Thoracic aorta (tissue), 2 donors: ENCODE results near the gene SAMD10. TPM values are rescaled to one million over a fixed set of nuclear protein-coding genes. Genes with fewer than 3 reads are reported as not detected.

Source experiments
- ATAC-seq: fragments of 150-250 bp; one replicate; pipeline ENCODE4 v1.8.0; 2017; ENCODE audit warnings: low read depth; ENCODE audit not compliant: insufficient number of reproducible peaks, low FRiP score
- DNase-seq: peaks from one replicate; pipeline ENCODE4 v3.0.0-alpha.2; 2020; ENCODE audit warnings: low spot score
- H3K27ac ChIP-seq, 2 donors: fragments of 200-600 bp; sonication (generic); 1 replicate in 1 of 2; 2 replicates in 1 of 2; pipeline ENCODE4 v1.5.1; 2016; ENCODE audit warnings: mild to moderate bottlenecking in 2 of 2, moderate library complexity in 2 of 2
- H3K27me3 ChIP-seq: fragments of 200-600 bp; sonication (generic); replicated peaks from 2 replicates; pipeline ENCODE4 v1.6.0; 2016; ENCODE audit warnings: mild to moderate bottlenecking; ENCODE audit not compliant: insufficient read depth
- H3K36me3 ChIP-seq: fragments of 200-600 bp; sonication (generic); one replicate; pipeline ENCODE4 v1.5.1; 2016
- H3K4me1 ChIP-seq, 2 donors: fragments of 200-600 bp; sonication (generic); 1 replicate in 1 of 2; 2 replicates in 1 of 2; pipeline versions ENCODE4 v1.5.1 to v1.6.0; 2016; ENCODE audit warnings: low read depth in 2 of 2, mild to moderate bottlenecking in 1 of 2; ENCODE audit not compliant: control insufficient read depth in 1 of 2
- H3K4me3 ChIP-seq: fragments of 200-600 bp; sonication (generic); 2 replicates; pipeline ENCODE4 v1.5.1; 2016; ENCODE audit warnings: mild to moderate bottlenecking
- H3K9me3 ChIP-seq: fragments of 200-600 bp; sonication (generic); 2 replicates; pipeline ENCODE4 v1.5.1; 2016
- total RNA-seq, 2 donors: library from RNA; depleted of rRNA; stranded (reverse); fragments of >200 nt; gene quantifications; one replicate each; pipeline versions ENCODE4 v1.1.0 to v1.2.3, GENCODE V29; 2016
- TF ChIP-seq, protein P1 (sequence below): fragments of 200-600 bp; sonication (generic); IDR thresholded peaks from one replicate; pipeline ENCODE4 v1.5.1; 2019; ENCODE audit warnings: antibody characterized with exemption

Gene SAMD10
- total RNA-seq, 2 donors from 2014 or later = 0.78 to 3.0 TPM

- Histone ChIP-seq H3K27me3 (no peaks in the 10 kb centered on the region), H3K27ac (no peak overlapping the region), H3K9me3 (no peaks in the 10 kb centered on the region), H3K4me1 (no peaks in the 10 kb centered on the region), H3K4me3 (no peak overlapping the region), H3K36me3 (peaks cover 76% of the 10 kb centered on the region)
- ATAC-seq = no peak
- no peak for DNase-seq
- TF ChIP-seq, protein P1, sequence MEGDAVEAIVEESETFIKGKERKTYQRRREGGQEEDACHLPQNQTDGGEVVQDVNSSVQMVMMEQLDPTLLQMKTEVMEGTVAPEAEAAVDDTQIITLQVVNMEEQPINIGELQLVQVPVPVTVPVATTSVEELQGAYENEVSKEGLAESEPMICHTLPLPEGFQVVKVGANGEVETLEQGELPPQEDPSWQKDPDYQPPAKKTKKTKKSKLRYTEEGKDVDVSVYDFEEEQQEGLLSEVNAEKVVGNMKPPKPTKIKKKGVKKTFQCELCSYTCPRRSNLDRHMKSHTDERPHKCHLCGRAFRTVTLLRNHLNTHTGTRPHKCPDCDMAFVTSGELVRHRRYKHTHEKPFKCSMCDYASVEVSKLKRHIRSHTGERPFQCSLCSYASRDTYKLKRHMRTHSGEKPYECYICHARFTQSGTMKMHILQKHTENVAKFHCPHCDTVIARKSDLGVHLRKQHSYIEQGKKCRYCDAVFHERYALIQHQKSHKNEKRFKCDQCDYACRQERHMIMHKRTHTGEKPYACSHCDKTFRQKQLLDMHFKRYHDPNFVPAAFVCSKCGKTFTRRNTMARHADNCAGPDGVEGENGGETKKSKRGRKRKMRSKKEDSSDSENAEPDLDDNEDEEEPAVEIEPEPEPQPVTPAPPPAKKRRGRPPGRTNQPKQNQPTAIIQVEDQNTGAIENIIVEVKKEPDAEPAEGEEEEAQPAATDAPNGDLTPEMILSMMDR = no peak
Measured at GRCh38 chr20:64024141-64024990, 44.9 kb upstream of the SAMD10 start.

DNA sequence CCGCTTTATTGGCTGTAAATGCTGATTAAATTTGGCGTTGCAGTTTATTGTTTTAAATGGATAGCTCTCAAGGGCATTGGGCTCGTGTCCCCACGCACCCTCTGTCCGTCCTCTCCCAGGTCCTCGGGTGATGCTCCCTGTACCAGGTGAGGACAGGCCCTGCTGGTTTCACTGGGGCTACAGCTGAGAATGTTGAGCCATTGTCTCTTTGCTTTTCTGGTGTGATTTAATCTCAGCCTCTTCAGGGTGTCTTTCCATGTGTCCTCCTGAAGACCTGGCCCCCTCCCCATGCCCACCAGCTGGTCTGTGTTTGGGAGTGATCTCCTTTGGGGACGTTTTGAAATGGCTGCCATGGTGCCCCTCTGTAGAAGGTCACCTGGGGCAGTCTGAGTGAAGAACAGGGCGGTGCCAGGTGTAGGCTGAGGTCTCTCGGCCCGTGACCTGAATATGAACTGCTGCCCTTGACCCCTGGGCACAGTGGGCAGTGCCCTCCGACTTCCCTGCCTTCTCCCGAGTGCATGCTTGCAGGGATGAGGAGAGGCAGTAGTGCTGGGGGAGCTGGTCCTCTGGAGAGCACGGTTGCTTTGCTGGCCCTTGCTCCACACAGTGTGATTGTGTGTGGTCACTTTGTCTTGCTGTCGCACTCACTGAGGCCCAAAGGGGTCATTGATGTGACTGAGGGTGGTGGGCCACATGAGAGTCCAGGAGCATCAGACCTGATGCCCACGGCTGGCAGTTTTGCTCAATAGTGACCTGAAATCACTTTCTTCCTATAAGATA, 44.1 kb upstream of the SAMD10 start:
- ATAC-seq = no peak
- Histone ChIP-seq H3K4me1 (no peaks in the 10 kb centered on the region), H3K27ac (no peak overlapping the region), H3K36me3 (peaks cover 73% of the 10 kb centered on the region), H3K9me3 (no peaks in the 10 kb centered on the region), H3K27me3 (no peaks in the 10 kb centered on the region), H3K4me3 (no peak overlapping the region)
- DNase-seq = no peak
- TF ChIP-seq, protein P1 = no peak

GRCh38 chr20:64022671-64023360, 43.4 kb upstream of the SAMD10 start:
- H3K4me1 ChIP-seq = no peaks in the 10 kb centered on the region
- H3K27me3 ChIP-seq = no peaks in the 10 kb centered on the region
- no peak overlapping the region for H3K27ac ChIP-seq
- no peak for DNase-seq
- ATAC-seq = no peak
- no peaks in the 10 kb centered on the region for H3K9me3 ChIP-seq
- no peak overlapping the region for H3K4me3 ChIP-seq
- TF ChIP-seq, protein P1 = no peak
- H3K36me3 ChIP-seq = peaks cover 71% of the 10 kb centered on the region

GRCh38 chr20:64021124-64021975, 41.9 kb upstream of the SAMD10 start:
- Histone ChIP-seq H3K9me3 (no peaks in the 10 kb centered on the region), H3K4me1 (no peaks in the 10 kb centered on the region), H3K27ac (no peak overlapping the region), H3K4me3 (no peak overlapping the region), H3K36me3 (peaks cover 66% of the 10 kb centered on the region), H3K27me3 (no peaks in the 10 kb centered on the region)
- no peak for DNase-seq
- TF ChIP-seq, protein P1 = no peak
- no peak for ATAC-seq
